Measurements from ENCODE around the gene NTN5. TPM values are rescaled to one million over a fixed set of nuclear protein-coding genes. Genes with fewer than 3 reads are reported as not detected.
A peak's percentile ranks its signal among the peaks of the same experiment; 100 is the strongest.

Gene NTN5
- total RNA-seq, 1 donor, result under 0.01 TPM

DNA sequence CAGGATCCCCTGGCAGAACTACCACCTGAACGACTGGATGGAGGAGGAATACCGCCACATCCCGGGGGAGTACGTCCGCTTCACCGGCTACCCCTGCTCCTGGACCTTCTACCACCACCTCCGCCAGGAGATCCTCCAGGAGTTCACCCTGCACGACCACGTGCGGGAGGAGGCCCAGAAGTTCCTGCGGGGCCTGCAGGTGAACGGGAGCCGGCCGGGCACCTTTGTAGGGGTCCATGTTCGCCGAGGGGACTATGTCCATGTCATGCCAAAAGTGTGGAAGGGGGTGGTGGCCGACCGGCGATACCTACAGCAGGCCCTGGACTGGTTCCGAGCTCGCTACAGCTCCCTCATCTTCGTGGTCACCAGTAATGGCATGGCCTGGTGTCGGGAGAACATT, 30.5 kb upstream of the NTN5 start:
- Histone ChIP-seq H3K4me1 (ENCODE audit: insufficient read depth, low read length) (peaks cover 4% of the 10 kb centered on the region), H3K27ac (ENCODE audit: low read depth, low read length) (no peak overlapping the region), H3K4me2 (ENCODE audit: insufficient read depth, low read length) (no peak overlapping the region), H3K79me2 (ENCODE audit: insufficient read depth, low read length) (no peaks in the 10 kb centered on the region), H3K4me3 (ENCODE audit: insufficient read depth, low read length) (no peak overlapping the region), H2AFZ (ENCODE audit: low read length) (no peak overlapping the region), H4K20me1 (ENCODE audit: insufficient read depth, low read length) (no peaks in the 10 kb centered on the region), H3K36me3 (ENCODE audit: insufficient read depth, low read length) (peaks cover 3% of the 10 kb centered on the region), H3K9me3 (ENCODE audit: low read depth, low read length) (no peaks in the 10 kb centered on the region), H3K27me3 (ENCODE audit: insufficient read depth, low read length) (no peaks in the 10 kb centered on the region)
- TF ChIP-seq, protein P1, sequence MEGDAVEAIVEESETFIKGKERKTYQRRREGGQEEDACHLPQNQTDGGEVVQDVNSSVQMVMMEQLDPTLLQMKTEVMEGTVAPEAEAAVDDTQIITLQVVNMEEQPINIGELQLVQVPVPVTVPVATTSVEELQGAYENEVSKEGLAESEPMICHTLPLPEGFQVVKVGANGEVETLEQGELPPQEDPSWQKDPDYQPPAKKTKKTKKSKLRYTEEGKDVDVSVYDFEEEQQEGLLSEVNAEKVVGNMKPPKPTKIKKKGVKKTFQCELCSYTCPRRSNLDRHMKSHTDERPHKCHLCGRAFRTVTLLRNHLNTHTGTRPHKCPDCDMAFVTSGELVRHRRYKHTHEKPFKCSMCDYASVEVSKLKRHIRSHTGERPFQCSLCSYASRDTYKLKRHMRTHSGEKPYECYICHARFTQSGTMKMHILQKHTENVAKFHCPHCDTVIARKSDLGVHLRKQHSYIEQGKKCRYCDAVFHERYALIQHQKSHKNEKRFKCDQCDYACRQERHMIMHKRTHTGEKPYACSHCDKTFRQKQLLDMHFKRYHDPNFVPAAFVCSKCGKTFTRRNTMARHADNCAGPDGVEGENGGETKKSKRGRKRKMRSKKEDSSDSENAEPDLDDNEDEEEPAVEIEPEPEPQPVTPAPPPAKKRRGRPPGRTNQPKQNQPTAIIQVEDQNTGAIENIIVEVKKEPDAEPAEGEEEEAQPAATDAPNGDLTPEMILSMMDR (IDR thresholded peaks at IDR 0.05; ENCODE audit: extremely low read depth, low read depth, low read length), result no peak
- DNase-seq (ENCODE audit: insufficient read length, low spot score, missing footprints), result no peak

DNA sequence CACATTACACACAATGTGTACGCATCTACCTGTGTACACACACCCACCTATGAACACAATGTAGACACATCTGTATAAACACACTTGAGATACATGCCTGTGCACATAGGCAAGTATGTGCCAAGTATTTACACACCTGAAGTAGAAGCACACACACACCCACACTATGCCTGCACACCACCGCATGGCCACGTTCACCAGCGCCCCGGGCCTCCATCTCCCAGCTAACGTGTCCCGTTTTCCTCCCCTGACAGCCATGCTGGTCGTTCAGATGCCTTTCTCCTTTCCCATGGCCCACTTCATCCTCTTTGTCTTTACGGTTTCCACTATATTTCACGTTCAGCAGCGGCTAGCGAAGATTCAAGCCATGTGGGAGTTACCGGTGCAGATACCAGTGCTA, 29.9 kb upstream of the NTN5 start:
- Histone ChIP-seq H3K79me2 (ENCODE audit: insufficient read depth, low read length) (no peaks in the 10 kb centered on the region), H2AFZ (ENCODE audit: low read length) (no peak overlapping the region), H3K27me3 (ENCODE audit: insufficient read depth, low read length) (no peaks in the 10 kb centered on the region), H3K4me1 (ENCODE audit: insufficient read depth, low read length) (peaks cover 6% of the 10 kb centered on the region), H3K4me3 (ENCODE audit: insufficient read depth, low read length) (no peak overlapping the region), H3K27ac (ENCODE audit: low read depth, low read length) (no peak overlapping the region), H3K9me3 (ENCODE audit: low read depth, low read length) (no peaks in the 10 kb centered on the region), H3K36me3 (ENCODE audit: insufficient read depth, low read length) (peaks cover 3% of the 10 kb centered on the region), H3K4me2 (ENCODE audit: insufficient read depth, low read length) (no peak overlapping the region), H4K20me1 (ENCODE audit: insufficient read depth, low read length) (no peaks in the 10 kb centered on the region)
- TF ChIP-seq, protein P1 (IDR thresholded peaks at IDR 0.05; ENCODE audit: extremely low read depth, low read depth, low read length), result no peak
- no peak for DNase-seq (ENCODE audit: insufficient read length, low spot score, missing footprints)

DNA sequence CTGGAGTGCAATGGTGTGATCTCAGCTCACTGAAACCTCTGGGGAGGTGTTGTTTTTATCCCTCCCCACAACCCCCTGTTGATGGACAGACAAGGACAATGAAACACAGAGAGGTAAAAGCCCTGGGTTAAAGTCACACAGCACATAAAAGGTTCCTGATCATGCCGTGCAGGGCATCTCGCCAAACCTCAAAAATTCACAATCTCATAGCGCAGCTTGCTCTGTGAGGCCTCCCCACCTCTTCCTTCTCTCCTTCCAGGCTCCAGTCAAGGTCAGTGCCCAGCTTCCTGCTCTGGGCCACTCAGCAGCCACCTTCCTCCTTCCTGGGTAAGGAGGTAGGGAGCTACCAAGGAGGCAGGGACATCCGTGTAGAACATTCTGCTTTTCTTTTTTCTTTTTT, 25.2 kb upstream of the NTN5 start:
- TF ChIP-seq, protein P1 (IDR thresholded peaks at IDR 0.05; ENCODE audit: extremely low read depth, low read depth, low read length), result no peak
- H2AFZ ChIP-seq (ENCODE audit: low read length), result no peak overlapping the region
- DNase-seq (ENCODE audit: insufficient read length, low spot score, missing footprints), result peak; percentile 85

DNA sequence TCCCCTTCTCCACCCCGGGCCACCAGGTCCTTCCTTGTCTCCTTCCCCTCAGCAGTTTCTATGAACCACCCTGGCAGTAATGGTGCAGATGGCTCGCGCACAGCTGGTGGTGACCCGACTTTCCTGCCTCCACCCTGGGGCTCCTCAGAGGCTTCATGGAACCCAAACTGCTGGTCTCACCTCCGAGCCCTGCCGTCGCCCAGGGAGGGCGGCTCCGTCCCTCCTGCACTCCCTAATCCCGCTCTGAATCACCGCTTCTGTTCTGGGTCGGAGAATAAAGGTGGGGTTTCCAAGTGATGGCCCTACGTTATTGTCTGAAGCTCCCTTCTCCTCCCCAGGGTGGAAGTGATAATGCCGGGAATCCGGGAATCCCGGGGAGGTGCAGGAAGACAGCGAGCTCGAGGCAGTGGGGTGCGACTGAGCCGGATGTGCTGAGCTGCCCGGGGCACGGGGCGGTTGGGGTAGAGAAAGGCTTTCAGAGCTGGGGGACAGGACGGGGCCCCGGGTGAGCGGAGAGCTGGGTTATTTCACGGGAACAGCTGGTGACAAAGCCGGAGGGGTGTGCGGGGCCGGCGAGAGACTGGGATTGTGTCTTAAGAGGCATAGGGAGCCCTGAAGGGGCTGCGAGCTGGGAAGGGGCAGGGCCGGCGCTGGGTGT, 23.7 kb upstream of the NTN5 start:
- peak; percentile 78 for DNase-seq (ENCODE audit: insufficient read length, low spot score, missing footprints)
- Histone ChIP-seq H3K4me3 (ENCODE audit: insufficient read depth, low read length) (peak overlapping the region; percentile 51), H3K36me3 (ENCODE audit: insufficient read depth, low read length) (no peaks in the 10 kb centered on the region), H3K79me2 (ENCODE audit: insufficient read depth, low read length) (no peaks in the 10 kb centered on the region), H3K4me2 (ENCODE audit: insufficient read depth, low read length) (peak overlapping the region; percentile 32), H4K20me1 (ENCODE audit: insufficient read depth, low read length) (no peaks in the 10 kb centered on the region), H3K4me1 (ENCODE audit: insufficient read depth, low read length) (peaks cover 10% of the 10 kb centered on the region), H3K27me3 (ENCODE audit: insufficient read depth, low read length) (peaks cover 14% of the 10 kb centered on the region), H3K9me3 (ENCODE audit: low read depth, low read length) (no peaks in the 10 kb centered on the region), H2AFZ (ENCODE audit: low read length) (peak overlapping the region; percentile 59), H3K27ac (ENCODE audit: low read depth, low read length) (no peak overlapping the region)
- TF ChIP-seq, protein P1 (IDR thresholded peaks at IDR 0.05; ENCODE audit: extremely low read depth, low read depth, low read length), result no peak

More for the DNA sequence above, 25.2 kb upstream of the NTN5 start:
- H3K4me2 ChIP-seq (ENCODE audit: insufficient read depth, low read length), result no peak overlapping the region
- peaks cover 10% of the 10 kb centered on the region for H3K4me1 ChIP-seq (ENCODE audit: insufficient read depth, low read length)
- H3K4me3 ChIP-seq (ENCODE audit: insufficient read depth, low read length), result no peak overlapping the region
- no peak overlapping the region for H3K27ac ChIP-seq (ENCODE audit: low read depth, low read length)
- no peaks in the 10 kb centered on the region for H4K20me1 ChIP-seq (ENCODE audit: insufficient read depth, low read length)
- peaks cover 3% of the 10 kb centered on the region for H3K36me3 ChIP-seq (ENCODE audit: insufficient read depth, low read length)
- no peaks in the 10 kb centered on the region for H3K79me2 ChIP-seq (ENCODE audit: insufficient read depth, low read length)
- peaks cover 14% of the 10 kb centered on the region for H3K27me3 ChIP-seq (ENCODE audit: insufficient read depth, low read length)
- no peaks in the 10 kb centered on the region for H3K9me3 ChIP-seq (ENCODE audit: low read depth, low read length)
